Stimulated activated naive CD8-positive, alpha-beta T cell treated with anti-CD3 and anti-CD28 coated beads, Interleukin-15, amount 100 ng/mL, for 72 hours (primary cell): Measurements from ENCODE around the gene GPR35.
A peak's percentile ranks its signal among the peaks of the same experiment; 100 is the strongest.

Experiments
- ATAC-seq: fragments of 150-1000 bp; cut with Tn5 transposase; 2 replicates; pipeline ENCODE4 v1.10.0; 2021; ENCODE audit warnings: mild to moderate bottlenecking, moderate library complexity
- DNase-seq, 2 donors: peaks; one replicate each; pipeline ENCODE4 v3.0.0; 2021 to 2022
- H3K27ac Mint-ChIP-seq, 2 donors: one replicate each; pipeline ENCODE4 v1.8.0; 2022; ENCODE audit warnings: mild to moderate bottlenecking in 2 of 2, mixed read lengths in 2 of 2, moderate library complexity in 2 of 2
- H3K27me3 Mint-ChIP-seq: one replicate; pipeline ENCODE4 v1.8.0; 2022; ENCODE audit warnings: mixed read lengths
- H3K4me1 Mint-ChIP-seq: one replicate; pipeline ENCODE4 v1.8.0; 2022; ENCODE audit warnings: mild to moderate bottlenecking, mixed read lengths
- H3K4me3 Mint-ChIP-seq, 2 donors: one replicate each; pipeline ENCODE4 v1.8.0; 2022; ENCODE audit warnings: mild to moderate bottlenecking in 2 of 2, mixed read lengths in 2 of 2, moderate library complexity in 1 of 2
- H3K9me3 Mint-ChIP-seq, 2 donors: one replicate each; pipeline ENCODE4 v1.8.0; 2022; ENCODE audit warnings: mixed read lengths in 2 of 2

Gene GPR35

DNA sequence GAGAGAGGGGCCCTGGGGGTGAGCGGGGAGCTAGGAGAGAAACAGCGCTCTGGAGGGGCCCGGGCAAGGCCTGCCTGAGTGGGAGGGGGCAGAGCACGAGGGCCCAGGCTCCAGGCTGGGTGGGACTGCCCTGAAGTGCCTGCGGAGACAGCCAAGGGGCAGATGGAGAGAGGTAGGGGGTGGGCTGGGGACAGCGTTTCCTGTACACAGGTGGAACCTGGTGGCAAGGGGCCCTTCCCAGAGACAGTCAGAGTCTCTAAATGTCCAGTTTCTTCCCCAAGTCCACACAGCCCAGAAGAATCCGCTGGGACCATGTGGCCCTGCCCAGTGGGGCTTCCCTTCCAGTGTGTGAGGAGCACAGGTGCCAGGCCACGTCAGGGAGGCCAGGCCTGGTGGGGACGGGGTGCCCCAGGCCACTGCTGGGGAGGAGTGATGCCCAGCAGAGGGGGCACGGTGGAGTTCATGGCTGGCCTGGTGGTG lies 1.7 kb upstream of the GPR35 start:
- ATAC-seq, result no peak
- Mint-ChIP-seq H3K27me3 (no peaks in the 10 kb centered on the region), H3K4me1 (peaks cover 91% of the 10 kb centered on the region), H3K27ac (peak overlapping the region; percentile 92 to 94), H3K4me3 (peak overlapping the region; percentile 78 to 98), H3K9me3 (no peaks in the 10 kb centered on the region)
- peak; percentile 38 to 50 for DNase-seq

DNA sequence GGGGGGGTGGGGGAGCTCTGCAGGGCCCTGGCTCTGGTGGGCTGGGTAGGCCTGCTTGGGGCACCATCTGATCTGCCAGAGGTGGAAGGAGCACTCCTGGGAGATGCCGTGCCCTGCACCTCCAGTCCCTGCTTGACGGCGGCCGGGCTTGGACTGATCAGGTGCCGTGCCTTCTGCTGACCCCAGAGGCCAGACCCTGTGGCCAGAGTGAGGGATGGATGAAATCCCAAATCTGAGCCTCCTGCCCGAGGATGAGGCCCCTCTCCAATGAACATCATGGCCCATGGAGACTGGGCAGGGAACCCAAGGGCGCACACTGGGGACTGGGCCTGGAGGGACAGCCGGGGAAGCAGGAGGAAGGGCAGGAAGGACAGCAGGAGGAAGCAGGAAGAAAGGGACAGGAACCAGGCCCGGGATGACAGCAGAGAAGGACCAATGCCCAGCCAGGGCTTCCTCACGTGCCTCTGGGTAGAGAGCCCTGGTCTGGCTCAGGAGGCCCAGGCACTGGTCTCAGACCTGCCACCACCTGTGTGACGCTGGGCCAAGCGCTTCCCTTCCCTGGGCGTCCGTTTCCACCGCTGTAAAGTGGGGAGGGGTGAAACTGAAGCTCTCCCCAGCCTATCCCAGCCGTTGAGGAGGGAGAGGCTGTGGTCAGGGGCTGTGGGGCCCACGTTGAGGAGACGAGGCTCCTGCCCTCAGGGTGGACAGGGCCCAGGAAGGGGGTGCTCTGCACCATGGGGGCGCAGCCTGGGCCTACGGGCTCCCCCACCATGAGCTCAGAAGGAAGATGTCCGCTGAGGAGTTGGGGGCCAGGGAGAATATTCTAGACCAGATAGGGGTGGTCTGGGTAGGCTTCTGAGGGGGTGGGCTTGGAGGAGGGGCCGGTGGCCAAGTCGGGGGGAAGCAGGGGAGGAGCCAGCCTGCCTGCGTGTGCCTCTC lies 1.0 kb upstream of the GPR35 start:
- H3K27ac Mint-ChIP-seq, result peak overlapping the region; percentile 92 to 97
- no peaks in the 10 kb centered on the region for H3K27me3 Mint-ChIP-seq
- peak; percentile 39 to 48 for DNase-seq
- peak overlapping the region; percentile 90 to 98 for H3K4me3 Mint-ChIP-seq
- ATAC-seq, result peak; percentile 1
- peaks cover 85% of the 10 kb centered on the region for H3K4me1 Mint-ChIP-seq
- H3K9me3 Mint-ChIP-seq, result no peaks in the 10 kb centered on the region

DNA sequence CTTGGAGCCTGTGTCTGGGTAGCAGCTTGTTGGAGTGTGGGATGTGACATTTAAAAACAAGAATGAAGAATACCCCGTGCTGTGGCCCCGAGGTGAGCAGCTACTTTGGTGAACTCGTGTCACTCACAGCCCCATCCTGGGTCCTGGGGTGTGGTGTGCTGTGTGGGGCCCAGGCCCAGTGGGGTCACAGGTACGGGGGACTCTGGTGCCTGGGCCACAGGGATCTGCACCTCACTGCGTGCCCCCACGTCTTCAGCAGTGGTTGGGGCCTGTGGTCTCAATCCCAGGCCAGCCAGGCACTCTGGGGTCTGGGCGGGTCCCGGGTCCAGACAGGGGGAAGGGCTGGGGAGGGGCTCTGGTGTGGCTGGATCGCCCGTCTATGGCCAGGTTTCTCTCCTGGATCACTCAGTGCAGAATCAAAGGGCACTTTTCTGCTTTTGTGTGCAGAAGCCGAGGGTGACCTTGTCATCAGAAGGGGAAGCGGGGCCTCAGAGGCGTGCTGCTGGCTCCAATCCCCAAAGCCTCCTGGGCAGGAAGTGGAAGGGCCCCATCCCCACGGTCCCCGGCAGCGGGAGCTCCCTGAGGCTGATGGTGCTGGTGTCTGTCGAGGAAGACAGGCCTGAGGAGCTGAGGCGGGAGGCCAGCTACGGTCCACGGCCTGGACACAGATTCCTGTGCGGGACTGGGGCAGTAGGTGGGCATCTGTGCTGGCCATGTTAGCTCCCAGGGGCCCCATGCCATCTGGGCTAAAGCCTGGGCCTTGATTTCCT lies 1.4 kb downstream of the GPR35 start:
- DNase-seq, result peak; percentile 33 to 64
- H3K27me3 Mint-ChIP-seq, result no peaks in the 10 kb centered on the region
- H3K27ac Mint-ChIP-seq, result peak overlapping the region; percentile 88 to 94
- H3K4me3 Mint-ChIP-seq, result peak overlapping the region; percentile 88 to 89
- peak; percentile 11 for ATAC-seq
- peaks cover 0 to 2% of the 10 kb centered on the region in 2 donors for H3K9me3 Mint-ChIP-seq
- peaks cover 66% of the 10 kb centered on the region for H3K4me1 Mint-ChIP-seq

DNA sequence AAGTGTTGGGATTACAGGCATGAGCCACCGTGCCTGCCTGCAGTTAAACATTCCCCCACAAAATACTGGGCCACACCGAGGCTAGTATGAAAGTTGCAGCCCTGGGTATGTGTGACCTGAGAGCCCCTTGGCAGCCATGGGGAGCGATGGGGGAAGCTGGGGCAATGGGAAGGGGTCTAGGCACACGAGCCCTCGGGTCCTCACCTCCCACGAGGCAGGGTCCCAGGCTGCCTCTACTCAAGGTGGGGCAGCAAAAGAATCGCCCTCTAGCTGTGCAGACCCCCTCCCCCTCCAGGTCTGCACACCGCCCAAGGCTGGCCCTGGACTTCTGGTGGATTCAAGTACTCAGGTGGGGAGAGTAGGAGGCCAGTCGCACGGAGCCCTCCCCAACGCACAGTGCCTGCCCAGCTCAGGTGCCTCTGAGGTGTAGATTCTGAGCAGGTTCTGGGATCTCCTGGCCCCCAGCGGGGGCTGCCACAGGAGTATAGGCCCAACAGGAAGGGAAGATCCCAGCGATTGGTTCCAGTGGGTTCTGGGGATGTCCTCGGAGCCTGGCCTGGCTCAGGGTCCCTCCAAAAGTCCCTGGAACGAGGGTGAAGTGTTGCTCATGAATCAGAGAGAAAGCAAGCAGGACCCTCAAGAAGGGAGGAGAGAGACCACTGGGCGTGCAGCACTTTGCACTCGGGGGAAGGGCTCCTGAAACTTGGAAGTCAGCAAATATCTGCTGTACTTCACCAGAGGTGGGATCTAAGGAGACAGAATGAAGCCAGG lies 2.6 kb downstream of the GPR35 start:
- H3K4me1 Mint-ChIP-seq, result peaks cover 54% of the 10 kb centered on the region
- DNase-seq (no peak), ATAC-seq (no peak)
- H3K9me3 Mint-ChIP-seq, result peaks cover 5 to 14% of the 10 kb centered on the region in 2 donors
- H3K4me3 Mint-ChIP-seq, result no peak overlapping the region
- no peaks in the 10 kb centered on the region for H3K27me3 Mint-ChIP-seq
- H3K27ac Mint-ChIP-seq, result peak overlapping the region; percentile 46 to 63

DNA sequence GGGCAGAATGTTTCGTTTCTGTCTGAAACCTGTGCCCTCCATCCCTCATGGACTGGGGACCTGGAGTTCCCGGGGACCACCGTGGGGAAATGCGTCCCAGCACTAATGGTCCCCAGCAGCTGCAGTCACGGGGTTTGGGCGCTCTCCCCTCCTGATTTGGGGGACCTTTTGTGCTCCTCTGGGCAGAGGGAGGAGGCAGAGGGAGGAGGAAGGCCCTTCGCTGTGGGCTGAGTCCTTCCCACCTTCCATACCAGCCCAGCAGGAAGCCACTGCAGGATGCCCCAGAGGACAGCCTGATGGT lies 3.2 kb downstream of the GPR35 start:
- Mint-ChIP-seq H3K4me3 (no peak overlapping the region), H3K27ac (no peak overlapping the region)
- ATAC-seq, result no peak

DNA sequence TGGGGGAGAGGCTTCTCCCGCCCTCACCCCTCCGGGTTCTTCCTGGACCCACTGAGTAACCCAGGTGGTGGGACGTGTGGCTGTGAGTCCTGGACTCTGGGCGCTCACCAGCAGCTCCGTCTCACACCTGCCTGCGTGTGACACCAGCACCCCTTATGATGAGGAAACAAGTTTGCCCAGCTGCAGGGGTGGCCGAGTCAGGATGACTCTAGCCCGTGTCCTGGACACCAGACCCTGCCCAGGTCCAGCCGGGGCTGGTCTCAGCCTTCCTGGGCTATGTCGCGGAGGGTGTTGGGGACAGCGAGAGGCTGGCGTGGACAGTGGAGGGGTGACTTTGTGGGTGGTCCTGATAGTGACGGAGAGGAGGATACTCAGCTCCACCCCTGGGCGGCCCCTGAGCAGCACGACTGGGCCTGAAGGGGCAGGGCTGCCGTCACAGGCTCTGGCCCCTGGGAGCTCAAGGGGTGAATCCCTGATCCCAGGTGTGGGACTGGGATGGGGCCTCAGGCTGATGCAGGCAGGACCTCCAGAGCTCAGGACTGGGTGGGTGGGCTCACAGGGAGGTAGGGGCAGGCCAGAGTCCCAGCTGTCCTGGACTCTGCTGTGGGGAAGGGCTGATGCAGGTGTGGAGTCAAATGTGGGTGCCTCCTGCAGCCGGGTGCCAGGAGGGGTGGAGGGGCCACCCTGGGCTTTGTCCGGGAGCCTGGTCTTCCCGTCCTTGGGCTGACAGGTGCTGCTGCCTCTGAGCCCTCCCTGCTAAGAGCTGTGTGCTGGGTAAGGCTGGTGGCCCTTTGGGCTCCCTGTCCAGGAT lies 3.7 kb downstream of the GPR35 start:
- no peak overlapping the region for H3K27ac Mint-ChIP-seq
- no peaks in the 10 kb centered on the region for H3K27me3 Mint-ChIP-seq
- DNase-seq, result no peak
- peaks cover 13 to 25% of the 10 kb centered on the region in 2 donors for H3K9me3 Mint-ChIP-seq
- no peak overlapping the region for H3K4me3 Mint-ChIP-seq
- ATAC-seq, result no peak
- peaks cover 43% of the 10 kb centered on the region for H3K4me1 Mint-ChIP-seq

More for the DNA sequence above, 3.2 kb downstream of the GPR35 start:
- Mint-ChIP-seq H3K9me3 (peaks cover 10 to 20% of the 10 kb centered on the region in 2 donors), H3K4me1 (peaks cover 49% of the 10 kb centered on the region), H3K27me3 (no peaks in the 10 kb centered on the region)
- DNase-seq, result no peak

DNA sequence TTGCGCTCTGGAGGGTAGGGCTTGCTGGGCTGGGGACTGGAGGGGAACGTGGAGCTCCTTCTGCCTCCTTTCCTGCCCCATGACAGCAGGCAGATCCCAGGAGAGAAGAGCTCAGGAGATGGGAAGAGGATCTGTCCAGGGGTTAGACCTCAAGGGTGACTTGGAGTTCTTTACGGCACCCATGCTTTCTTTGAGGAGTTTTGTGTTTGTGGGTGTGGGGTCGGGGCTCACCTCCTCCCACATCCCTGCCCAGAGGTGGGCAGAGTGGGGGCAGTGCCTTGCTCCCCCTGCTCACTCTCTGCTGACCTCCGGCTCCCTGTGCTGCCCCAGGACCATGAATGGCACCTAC lies 4.3 kb downstream of the GPR35 start:
- Mint-ChIP-seq H3K27me3 (no peaks in the 10 kb centered on the region), H3K9me3 (peaks cover 13 to 31% of the 10 kb centered on the region in 2 donors), H3K4me1 (peaks cover 37% of the 10 kb centered on the region), H3K4me3 (no peak overlapping the region), H3K27ac (peak overlapping the region in 1 of 2 donors; percentile 74)
- DNase-seq, result no peak
- no peak for ATAC-seq

DNA sequence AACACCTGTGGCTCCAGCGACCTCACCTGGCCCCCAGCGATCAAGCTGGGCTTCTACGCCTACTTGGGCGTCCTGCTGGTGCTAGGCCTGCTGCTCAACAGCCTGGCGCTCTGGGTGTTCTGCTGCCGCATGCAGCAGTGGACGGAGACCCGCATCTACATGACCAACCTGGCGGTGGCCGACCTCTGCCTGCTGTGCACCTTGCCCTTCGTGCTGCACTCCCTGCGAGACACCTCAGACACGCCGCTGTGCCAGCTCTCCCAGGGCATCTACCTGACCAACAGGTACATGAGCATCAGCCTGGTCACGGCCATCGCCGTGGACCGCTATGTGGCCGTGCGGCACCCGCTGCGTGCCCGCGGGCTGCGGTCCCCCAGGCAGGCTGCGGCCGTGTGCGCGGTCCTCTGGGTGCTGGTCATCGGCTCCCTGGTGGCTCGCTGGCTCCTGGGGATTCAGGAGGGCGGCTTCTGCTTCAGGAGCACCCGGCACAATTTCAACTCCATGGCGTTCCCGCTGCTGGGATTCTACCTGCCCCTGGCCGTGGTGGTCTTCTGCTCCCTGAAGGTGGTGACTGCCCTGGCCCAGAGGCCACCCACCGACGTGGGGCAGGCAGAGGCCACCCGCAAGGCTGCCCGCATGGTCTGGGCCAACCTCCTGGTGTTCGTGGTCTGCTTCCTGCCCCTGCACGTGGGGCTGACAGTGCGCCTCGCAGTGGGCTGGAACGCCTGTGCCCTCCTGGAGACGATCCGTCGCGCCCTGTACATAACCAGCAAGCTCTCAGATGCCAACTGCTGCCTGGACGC lies 4.9 kb downstream of the GPR35 start:
- DNase-seq (peak in 1 of 2 donors; percentile 9), ATAC-seq (no peak)
- Mint-ChIP-seq H3K4me1 (peaks cover 31% of the 10 kb centered on the region), H3K9me3 (peaks cover 13 to 37% of the 10 kb centered on the region in 2 donors), H3K27ac (no peak overlapping the region), H3K27me3 (no peaks in the 10 kb centered on the region), H3K4me3 (no peak overlapping the region)

DNA sequence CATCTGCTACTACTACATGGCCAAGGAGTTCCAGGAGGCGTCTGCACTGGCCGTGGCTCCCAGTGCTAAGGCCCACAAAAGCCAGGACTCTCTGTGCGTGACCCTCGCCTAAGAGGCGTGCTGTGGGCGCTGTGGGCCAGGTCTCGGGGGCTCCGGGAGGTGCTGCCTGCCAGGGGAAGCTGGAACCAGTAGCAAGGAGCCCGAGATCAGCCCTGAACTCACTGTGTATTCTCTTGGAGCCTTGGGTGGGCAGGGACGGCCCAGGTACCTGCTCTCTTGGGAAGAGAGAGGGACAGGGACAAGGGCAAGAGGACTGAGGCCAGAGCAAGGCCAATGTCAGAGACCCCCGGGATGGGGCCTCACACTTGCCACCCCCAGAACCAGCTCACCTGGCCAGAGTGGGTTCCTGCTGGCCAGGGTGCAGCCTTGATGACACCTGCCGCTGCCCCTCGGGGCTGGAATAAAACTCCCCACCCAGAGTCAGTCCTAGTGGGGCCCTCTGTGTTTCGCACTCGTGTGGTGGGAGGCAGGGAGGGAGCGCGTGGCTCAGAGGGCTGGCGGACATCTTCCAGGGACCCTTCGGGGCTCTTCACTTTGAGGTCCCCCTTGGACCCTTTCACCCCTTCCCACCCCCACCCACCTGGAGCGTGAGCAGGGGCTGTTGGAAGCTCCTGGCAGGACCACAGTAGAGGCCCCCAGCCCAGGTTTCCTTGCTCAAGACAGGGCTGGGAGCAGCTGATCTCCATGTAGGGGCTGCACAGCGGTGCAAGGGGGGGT lies 5.7 kb downstream of the GPR35 start:
- H3K27ac Mint-ChIP-seq, result no peak overlapping the region
- peaks cover 25% of the 10 kb centered on the region for H3K4me1 Mint-ChIP-seq
- DNase-seq (peak in 1 of 2 donors; percentile 8), ATAC-seq (no peak)
- no peaks in the 10 kb centered on the region for H3K27me3 Mint-ChIP-seq
- H3K9me3 Mint-ChIP-seq, result peaks cover 13 to 40% of the 10 kb centered on the region in 2 donors
- no peak overlapping the region for H3K4me3 Mint-ChIP-seq

DNA sequence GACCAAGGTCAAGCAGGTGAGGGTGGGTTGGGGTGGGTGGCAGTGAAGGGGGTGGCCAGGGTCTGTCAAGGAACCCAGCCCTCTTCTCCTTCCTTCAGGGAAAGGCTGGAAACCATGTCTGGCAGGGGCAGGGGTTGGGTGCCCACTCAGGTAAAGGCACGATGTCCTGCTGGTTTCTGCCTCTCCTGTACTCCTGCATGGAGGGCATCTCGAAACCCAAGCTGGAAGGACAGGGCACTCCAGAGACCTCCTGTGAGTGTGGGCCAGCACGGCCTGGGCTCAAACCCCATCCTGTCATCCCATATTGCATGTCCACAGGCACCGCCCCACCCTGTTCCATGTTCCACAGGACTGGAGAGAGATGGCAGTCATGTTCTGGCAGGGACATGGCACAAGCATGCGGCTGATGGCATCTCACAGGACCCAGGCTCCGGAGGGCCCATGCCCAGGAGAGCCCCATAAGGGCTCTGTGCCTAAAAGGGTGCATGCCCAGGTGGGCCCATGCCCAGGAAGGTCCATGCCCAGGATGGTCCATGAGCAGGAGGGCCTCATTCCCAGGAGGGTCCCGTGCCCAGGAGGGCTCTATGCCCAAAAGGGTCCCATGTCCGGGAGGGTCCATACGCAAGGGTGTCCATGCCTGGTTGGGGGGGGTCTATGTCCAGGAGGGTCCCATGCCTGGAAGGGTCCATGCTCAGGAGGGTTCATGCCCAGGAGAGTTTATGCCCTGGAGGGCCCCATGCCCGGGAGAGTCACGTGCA lies 6.4 kb downstream of the GPR35 start:
- H3K9me3 Mint-ChIP-seq, result peaks cover 13 to 40% of the 10 kb centered on the region in 2 donors
- H3K27me3 Mint-ChIP-seq, result no peaks in the 10 kb centered on the region
- H3K4me1 Mint-ChIP-seq, result peaks cover 18% of the 10 kb centered on the region
- peak in 1 of 2 donors; percentile 8 for DNase-seq
- no peak overlapping the region for H3K27ac Mint-ChIP-seq
- H3K4me3 Mint-ChIP-seq, result no peak overlapping the region
- ATAC-seq, result no peak

DNA sequence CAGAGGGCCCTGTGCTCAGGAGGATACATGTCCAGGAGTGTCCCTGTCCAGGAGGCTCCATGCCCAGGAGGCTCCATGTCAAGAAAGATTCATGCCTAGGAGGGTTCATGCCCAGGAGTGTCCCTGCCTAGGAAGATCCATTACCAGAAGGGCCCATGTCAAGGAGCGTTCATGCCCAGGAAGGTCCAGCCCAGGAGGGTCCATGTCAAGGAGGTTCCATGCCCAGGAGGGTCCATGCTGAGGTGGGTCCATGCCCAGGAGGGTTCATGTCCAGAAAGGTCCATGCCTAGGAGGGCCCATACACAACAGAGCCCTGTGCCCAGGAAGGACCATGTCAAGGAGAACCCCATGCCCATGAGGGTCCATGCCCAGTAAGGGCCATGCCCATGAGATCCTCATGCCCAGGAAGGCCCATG lies 7.0 kb downstream of the GPR35 start:
- Mint-ChIP-seq H3K9me3 (peaks cover 13 to 40% of the 10 kb centered on the region in 2 donors), H3K27me3 (no peaks in the 10 kb centered on the region), H3K27ac (no peak overlapping the region), H3K4me1 (peaks cover 13% of the 10 kb centered on the region), H3K4me3 (no peak overlapping the region)
- ATAC-seq (no peak), DNase-seq (peak in 1 of 2 donors; percentile 9)

DNA sequence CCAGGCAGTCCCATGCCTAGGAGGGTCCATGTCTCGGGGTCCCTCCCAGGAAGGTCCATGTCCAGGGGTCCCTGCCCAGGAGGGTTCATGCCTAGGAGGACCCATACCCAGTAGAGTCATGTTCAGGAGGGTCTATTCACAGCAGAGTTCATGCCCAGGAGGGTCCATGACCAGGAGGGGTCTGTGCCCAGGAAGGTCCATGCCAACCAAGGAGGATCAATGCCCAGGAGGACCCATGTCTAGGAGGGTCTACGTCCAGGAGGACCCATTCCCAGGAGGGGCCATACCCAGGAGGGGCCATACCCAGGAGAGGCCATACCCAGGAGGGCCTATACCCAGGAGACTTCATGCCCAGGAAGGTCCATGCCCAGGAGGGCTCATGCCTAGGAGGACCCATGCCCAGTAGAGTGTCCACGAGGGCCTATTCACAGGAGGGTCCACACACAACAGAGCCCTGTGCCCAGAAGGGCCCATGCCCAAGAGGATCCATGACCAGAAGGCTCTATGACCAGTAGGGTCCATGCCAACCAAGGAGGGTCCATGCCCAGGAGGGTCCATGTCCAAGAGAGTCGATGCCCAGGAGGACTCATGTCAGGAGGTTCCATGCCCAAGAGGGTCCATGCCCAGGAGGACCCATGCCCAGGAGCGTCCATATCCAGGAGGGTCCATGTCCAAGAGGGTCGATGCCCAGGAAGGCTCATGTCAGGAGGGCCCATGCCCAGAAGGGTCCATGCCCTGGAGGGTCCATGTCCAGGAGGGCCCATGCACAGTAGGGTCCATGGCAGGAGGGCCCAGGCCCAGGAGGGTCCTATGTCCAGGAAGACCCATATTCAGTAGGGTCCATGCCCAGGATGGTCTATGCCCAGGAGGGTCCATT lies 10.1 kb downstream of the GPR35 start:
- Mint-ChIP-seq H3K4me1 (no peaks in the 10 kb centered on the region), H3K27me3 (no peaks in the 10 kb centered on the region), H3K27ac (no peak overlapping the region), H3K9me3 (peaks cover 13 to 40% of the 10 kb centered on the region in 2 donors), H3K4me3 (no peak overlapping the region)
- DNase-seq (no peak), ATAC-seq (peak; percentile 31)
